ENCODE results near the gene WWOX.

The WWOX gene

GRCh38 chr16:78438219-78438618 lies 338.8 kb downstream of the WWOX start:
- no CpG with 5 or more reads among the region's 4 CpGs for WGBS (ENCODE audit: extremely low coverage, insufficient coverage, insufficient read length)
- no peaks in the 10 kb centered on the region for H3K4me1 ChIP-seq (ENCODE audit: control insufficient read depth in 1 of 2, insufficient read depth in 2 of 2, low read length in 2 of 2)
- H3K4me2 ChIP-seq (ENCODE audit: low read length): no peak overlapping the region
- no peaks in the 10 kb centered on the region for H3K9me3 ChIP-seq (ENCODE audit: insufficient read depth, low read depth, low read length)
- no peak overlapping the region for H2AK5ac ChIP-seq (ENCODE audit: low read length)
- no peak overlapping the region for H2BK120ac ChIP-seq (ENCODE audit: insufficient read depth, low read length, poor library complexity)
- no peaks in the 10 kb centered on the region for H3K27me3 ChIP-seq (ENCODE audit: insufficient read depth, low read length)
- H2BK5ac ChIP-seq (ENCODE audit: low read depth, low read length, poor library complexity): no peak overlapping the region
- H4K12ac ChIP-seq (ENCODE audit: low read depth, low read length): no peak overlapping the region
- H3K27ac ChIP-seq (ENCODE audit: low read depth, low read length): no peak overlapping the region
- no peaks in the 10 kb centered on the region for H3K36me3 ChIP-seq (ENCODE audit: control insufficient read depth in 1 of 2, insufficient read depth in 2 of 2, low read length in 2 of 2)
- no peak overlapping the region for H4K91ac ChIP-seq (ENCODE audit: low read depth, low read length)
- no peak overlapping the region for H3K14ac ChIP-seq (ENCODE audit: low read length)
- no peak overlapping the region for H3K18ac ChIP-seq (ENCODE audit: low read length)
- H3K23ac ChIP-seq (ENCODE audit: low read length): no peak overlapping the region
- no peak for DNase-seq
- no peak overlapping the region for H4K8ac ChIP-seq (ENCODE audit: low read depth, low read length)
- no peak overlapping the region for H2BK12ac ChIP-seq (ENCODE audit: low read length)
- H3K79me1 ChIP-seq (ENCODE audit: low read length): no peaks in the 10 kb centered on the region
- H3K4ac ChIP-seq (ENCODE audit: low read depth, low read length): no peak overlapping the region
- no peaks in the 10 kb centered on the region for H3K79me2 ChIP-seq (ENCODE audit: control insufficient read depth, insufficient read depth, low read length, poor library complexity)
- no peak overlapping the region for H2AFZ ChIP-seq (ENCODE audit: insufficient read depth, low read length, poor library complexity)
- H3K4me3 ChIP-seq (ENCODE audit: low read depth, low read length): no peak overlapping the region
- H3K9ac ChIP-seq (ENCODE audit: low read length): no peak overlapping the region

DNA sequence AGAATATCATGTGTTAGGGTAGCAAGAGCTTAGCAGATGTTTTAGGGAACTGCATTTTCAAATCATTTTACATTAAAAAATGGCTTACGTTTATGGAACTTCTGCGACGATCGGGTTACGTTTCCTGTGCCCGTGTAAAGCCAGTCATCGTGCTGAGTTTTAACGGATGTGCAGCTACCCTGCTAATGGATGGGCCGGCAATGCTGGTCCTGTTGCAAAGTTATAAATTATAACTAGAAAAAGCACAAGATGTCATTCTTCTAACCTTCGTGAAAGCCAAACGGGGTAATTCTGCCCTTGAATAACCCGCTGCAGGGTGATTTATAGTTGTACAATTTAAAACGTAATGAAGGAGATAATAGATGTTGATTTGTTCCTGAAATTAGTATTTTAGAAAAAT lies 339.2 kb downstream of the WWOX start:
- H3K14ac ChIP-seq (ENCODE audit: low read length): no peak overlapping the region
- H4K91ac ChIP-seq (ENCODE audit: low read depth, low read length): no peak overlapping the region
- no peak overlapping the region for H3K4me3 ChIP-seq (ENCODE audit: low read depth, low read length)
- H2BK120ac ChIP-seq (ENCODE audit: insufficient read depth, low read length, poor library complexity): no peak overlapping the region
- no peaks in the 10 kb centered on the region for H3K79me2 ChIP-seq (ENCODE audit: control insufficient read depth, insufficient read depth, low read length, poor library complexity)
- H2AFZ ChIP-seq (ENCODE audit: insufficient read depth, low read length, poor library complexity): no peak overlapping the region
- H3K27me3 ChIP-seq (ENCODE audit: insufficient read depth, low read length): no peaks in the 10 kb centered on the region
- H3K4me2 ChIP-seq (ENCODE audit: low read length): no peak overlapping the region
- H3K4ac ChIP-seq (ENCODE audit: low read depth, low read length): no peak overlapping the region
- no peaks in the 10 kb centered on the region for H3K79me1 ChIP-seq (ENCODE audit: low read length)
- H4K8ac ChIP-seq (ENCODE audit: low read depth, low read length): no peak overlapping the region
- WGBS (ENCODE audit: extremely low coverage, insufficient coverage, insufficient read length): no CpG with 5 or more reads among the region's 13 CpGs
- H2BK12ac ChIP-seq (ENCODE audit: low read length): no peak overlapping the region
- no peaks in the 10 kb centered on the region for H3K36me3 ChIP-seq (ENCODE audit: control insufficient read depth in 1 of 2, insufficient read depth in 2 of 2, low read length in 2 of 2)
- no peak overlapping the region for H2AK5ac ChIP-seq (ENCODE audit: low read length)
- H2BK5ac ChIP-seq (ENCODE audit: low read depth, low read length, poor library complexity): no peak overlapping the region
- no peak overlapping the region for H3K18ac ChIP-seq (ENCODE audit: low read length)
- no peak overlapping the region for H3K27ac ChIP-seq (ENCODE audit: low read depth, low read length)
- H4K12ac ChIP-seq (ENCODE audit: low read depth, low read length): no peak overlapping the region
- H3K9me3 ChIP-seq (ENCODE audit: insufficient read depth, low read depth, low read length): no peaks in the 10 kb centered on the region
- DNase-seq: no peak
- H3K4me1 ChIP-seq (ENCODE audit: control insufficient read depth in 1 of 2, insufficient read depth in 2 of 2, low read length in 2 of 2): no peaks in the 10 kb centered on the region
- no peak overlapping the region for H3K23ac ChIP-seq (ENCODE audit: low read length)
- no peak overlapping the region for H3K9ac ChIP-seq (ENCODE audit: low read length)

DNA sequence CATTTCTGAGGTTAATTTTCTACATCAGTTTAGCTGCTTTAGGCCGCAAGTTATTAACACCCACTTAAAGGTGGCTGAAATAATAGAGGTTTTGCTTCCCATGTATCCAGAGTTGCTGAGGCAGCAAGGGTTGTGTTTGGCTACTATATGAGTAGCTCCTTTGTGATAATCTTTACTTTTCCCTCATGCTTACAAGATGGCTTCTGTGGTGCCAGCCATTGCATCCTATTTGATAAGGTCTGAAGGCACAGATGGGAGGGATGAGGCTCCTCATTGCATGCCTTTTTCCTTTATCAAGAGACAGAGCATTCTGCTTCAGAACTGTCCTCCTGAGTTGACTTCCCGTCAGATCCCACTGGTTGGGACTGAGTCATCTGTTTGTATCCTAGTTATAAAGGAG lies 340.2 kb downstream of the WWOX start:
- H3K14ac ChIP-seq (ENCODE audit: low read length): no peak overlapping the region
- no peak overlapping the region for H3K27ac ChIP-seq (ENCODE audit: low read depth, low read length)
- H3K9ac ChIP-seq (ENCODE audit: low read length): no peak overlapping the region
- H3K36me3 ChIP-seq (ENCODE audit: control insufficient read depth in 1 of 2, insufficient read depth in 2 of 2, low read length in 2 of 2): no peaks in the 10 kb centered on the region
- H2BK120ac ChIP-seq (ENCODE audit: insufficient read depth, low read length, poor library complexity): no peak overlapping the region
- no peak overlapping the region for H3K18ac ChIP-seq (ENCODE audit: low read length)
- H2AFZ ChIP-seq (ENCODE audit: insufficient read depth, low read length, poor library complexity): no peak overlapping the region
- H3K4me1 ChIP-seq (ENCODE audit: control insufficient read depth in 1 of 2, insufficient read depth in 2 of 2, low read length in 2 of 2): no peaks in the 10 kb centered on the region
- H4K8ac ChIP-seq (ENCODE audit: low read depth, low read length): no peak overlapping the region
- DNase-seq: no peak
- H4K91ac ChIP-seq (ENCODE audit: low read depth, low read length): no peak overlapping the region
- no peaks in the 10 kb centered on the region for H3K27me3 ChIP-seq (ENCODE audit: insufficient read depth, low read length)
- no peaks in the 10 kb centered on the region for H3K79me2 ChIP-seq (ENCODE audit: control insufficient read depth, insufficient read depth, low read length, poor library complexity)
- no CpG with 5 or more reads among the region's 2 CpGs for WGBS (ENCODE audit: extremely low coverage, insufficient coverage, insufficient read length)
- no peak overlapping the region for H4K12ac ChIP-seq (ENCODE audit: low read depth, low read length)
- no peaks in the 10 kb centered on the region for H3K79me1 ChIP-seq (ENCODE audit: low read length)
- no peak overlapping the region for H2AK5ac ChIP-seq (ENCODE audit: low read length)
- no peak overlapping the region for H3K4me3 ChIP-seq (ENCODE audit: low read depth, low read length)
- no peak overlapping the region for H3K23ac ChIP-seq (ENCODE audit: low read length)
- no peak overlapping the region for H3K4me2 ChIP-seq (ENCODE audit: low read length)
- H2BK5ac ChIP-seq (ENCODE audit: low read depth, low read length, poor library complexity): no peak overlapping the region
- no peak overlapping the region for H2BK12ac ChIP-seq (ENCODE audit: low read length)
- H3K4ac ChIP-seq (ENCODE audit: low read depth, low read length): no peak overlapping the region
- no peaks in the 10 kb centered on the region for H3K9me3 ChIP-seq (ENCODE audit: insufficient read depth, low read depth, low read length)

DNA sequence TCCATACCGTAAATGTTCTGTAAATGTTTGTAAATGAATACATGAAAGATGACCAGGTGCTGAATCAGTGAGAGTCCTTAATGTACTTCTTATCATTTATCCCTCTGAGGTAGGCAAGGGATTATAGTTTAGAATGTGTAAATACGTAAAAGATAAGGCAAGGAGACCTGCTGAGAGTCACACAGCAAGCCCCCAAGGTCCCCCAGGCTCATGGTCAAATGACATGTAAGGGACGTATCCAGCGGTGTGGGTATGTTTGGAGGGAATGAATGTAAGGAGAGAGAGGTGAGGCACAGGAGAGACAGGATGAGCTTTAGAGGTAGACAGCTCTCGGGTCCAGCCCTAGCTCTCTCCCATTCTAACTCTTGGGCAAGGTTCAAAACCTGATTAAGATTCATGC lies 341.8 kb downstream of the WWOX start:
- no peaks in the 10 kb centered on the region for H3K27me3 ChIP-seq (ENCODE audit: insufficient read depth, low read length)
- H3K23ac ChIP-seq (ENCODE audit: low read length): no peak overlapping the region
- H3K27ac ChIP-seq (ENCODE audit: low read depth, low read length): no peak overlapping the region
- H4K12ac ChIP-seq (ENCODE audit: low read depth, low read length): no peak overlapping the region
- no peak overlapping the region for H3K4ac ChIP-seq (ENCODE audit: low read depth, low read length)
- WGBS (ENCODE audit: extremely low coverage, insufficient coverage, insufficient read length): no CpG with 5 or more reads among the region's 5 CpGs
- H3K9ac ChIP-seq (ENCODE audit: low read length): no peak overlapping the region
- no peak overlapping the region for H4K91ac ChIP-seq (ENCODE audit: low read depth, low read length)
- no peaks in the 10 kb centered on the region for H3K79me1 ChIP-seq (ENCODE audit: low read length)
- no peak overlapping the region for H3K4me3 ChIP-seq (ENCODE audit: low read depth, low read length)
- no peak overlapping the region for H3K18ac ChIP-seq (ENCODE audit: low read length)
- no peak overlapping the region for H4K8ac ChIP-seq (ENCODE audit: low read depth, low read length)
- H3K4me2 ChIP-seq (ENCODE audit: low read length): no peak overlapping the region
- H2BK120ac ChIP-seq (ENCODE audit: insufficient read depth, low read length, poor library complexity): no peak overlapping the region
- H3K14ac ChIP-seq (ENCODE audit: low read length): no peak overlapping the region
- no peaks in the 10 kb centered on the region for H3K36me3 ChIP-seq (ENCODE audit: control insufficient read depth in 1 of 2, insufficient read depth in 2 of 2, low read length in 2 of 2)
- no peak overlapping the region for H2AK5ac ChIP-seq (ENCODE audit: low read length)
- no peaks in the 10 kb centered on the region for H3K79me2 ChIP-seq (ENCODE audit: control insufficient read depth, insufficient read depth, low read length, poor library complexity)
- no peak overlapping the region for H2AFZ ChIP-seq (ENCODE audit: insufficient read depth, low read length, poor library complexity)
- H2BK12ac ChIP-seq (ENCODE audit: low read length): no peak overlapping the region
- H3K9me3 ChIP-seq (ENCODE audit: insufficient read depth, low read depth, low read length): no peaks in the 10 kb centered on the region
- no peak for DNase-seq
- H3K4me1 ChIP-seq (ENCODE audit: control insufficient read depth in 1 of 2, insufficient read depth in 2 of 2, low read length in 2 of 2): no peaks in the 10 kb centered on the region
- no peak overlapping the region for H2BK5ac ChIP-seq (ENCODE audit: low read depth, low read length, poor library complexity)
